GM12874 (cell line): ENCODE results near the gene EPC2.

Experiments used
- CTCF ChIP-seq: IDR thresholded peaks from 2 replicates; pipeline ENCODE4 v1.5.1; 2011; ENCODE audit warnings: low read depth, mild to moderate bottlenecking, control low read depth, low read length, moderate library complexity; ENCODE audit not compliant: insufficient read depth

EPC2 gene

GRCh38 chr2:148812306-148812705 is 167.8 kb downstream of the EPC2 start:
- no peak for TF ChIP-seq CTCF

DNA sequence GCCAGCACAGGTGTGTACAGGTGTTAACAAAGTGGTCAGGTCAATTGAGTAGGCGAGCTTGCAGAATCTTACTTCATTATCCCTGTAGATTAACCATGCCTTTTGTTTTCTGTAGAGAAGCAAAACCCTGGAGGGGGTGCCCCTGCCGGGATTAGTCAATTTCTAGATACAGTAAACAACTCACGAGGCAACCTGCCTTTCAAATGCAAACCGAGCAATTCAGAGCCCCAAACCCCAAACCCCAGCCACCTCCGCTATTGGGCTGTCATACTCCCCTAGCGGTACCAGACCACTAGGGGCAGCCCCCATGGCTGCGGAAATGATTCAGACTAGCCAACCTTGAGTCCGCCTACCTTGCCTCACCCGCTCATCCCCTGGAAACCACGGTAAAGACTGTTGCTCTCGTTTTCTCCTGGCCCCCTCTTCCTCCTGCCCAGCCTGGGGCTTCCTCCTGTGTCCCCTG is 169.1 kb downstream of the EPC2 start:
- peak; percentile 79 for TF ChIP-seq CTCF

GRCh38 chr2:148814143-148814859 is 169.8 kb downstream of the EPC2 start:
- no peak for TF ChIP-seq CTCF

DNA sequence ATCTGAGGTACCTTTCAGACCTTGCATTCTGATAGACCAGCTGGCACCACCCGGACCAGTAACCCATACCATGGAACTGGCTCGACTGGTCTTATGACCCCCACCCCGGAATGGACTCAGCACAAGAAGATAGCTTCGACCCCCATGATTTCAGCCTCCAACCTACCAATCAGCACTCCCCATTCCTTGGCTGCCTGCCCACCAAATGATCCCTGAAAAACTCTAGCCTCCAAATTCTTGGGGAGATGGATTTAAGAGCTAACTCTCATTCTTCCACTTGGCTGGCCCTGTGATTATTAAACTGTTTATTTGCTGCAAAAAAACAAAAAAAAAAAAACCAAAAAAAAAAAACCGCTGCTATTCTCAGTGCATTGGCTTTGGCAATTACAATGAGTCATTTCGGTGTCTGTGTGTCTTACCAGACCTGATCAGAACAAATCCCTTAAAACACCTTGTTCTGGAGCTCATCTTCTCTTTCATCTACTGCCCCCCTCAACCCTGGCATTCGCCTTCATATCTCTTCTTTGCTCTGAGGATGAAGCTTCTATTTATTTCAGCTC is 170.4 kb downstream of the EPC2 start:
- no peak for TF ChIP-seq CTCF

DNA sequence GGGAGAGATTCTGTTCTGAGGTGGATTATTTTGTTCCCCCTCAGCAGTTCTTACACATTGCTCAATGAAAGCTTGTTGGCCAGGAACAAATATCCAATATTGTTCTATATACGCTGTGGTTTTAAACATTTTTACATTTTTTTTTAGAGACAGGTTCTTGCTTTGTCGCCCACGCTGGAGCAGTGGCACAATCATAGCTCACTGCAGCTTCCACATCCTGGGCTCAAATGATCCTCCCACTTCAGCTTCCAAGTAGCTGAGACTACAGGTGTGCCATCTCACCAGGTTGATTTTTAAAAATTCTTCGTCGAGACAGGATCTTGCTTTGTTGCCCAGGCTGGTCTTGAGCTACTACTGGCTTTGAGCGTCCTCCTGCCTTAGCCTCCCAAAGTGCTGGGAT is 171.6 kb downstream of the EPC2 start:
- TF ChIP-seq CTCF, result no peak

DNA sequence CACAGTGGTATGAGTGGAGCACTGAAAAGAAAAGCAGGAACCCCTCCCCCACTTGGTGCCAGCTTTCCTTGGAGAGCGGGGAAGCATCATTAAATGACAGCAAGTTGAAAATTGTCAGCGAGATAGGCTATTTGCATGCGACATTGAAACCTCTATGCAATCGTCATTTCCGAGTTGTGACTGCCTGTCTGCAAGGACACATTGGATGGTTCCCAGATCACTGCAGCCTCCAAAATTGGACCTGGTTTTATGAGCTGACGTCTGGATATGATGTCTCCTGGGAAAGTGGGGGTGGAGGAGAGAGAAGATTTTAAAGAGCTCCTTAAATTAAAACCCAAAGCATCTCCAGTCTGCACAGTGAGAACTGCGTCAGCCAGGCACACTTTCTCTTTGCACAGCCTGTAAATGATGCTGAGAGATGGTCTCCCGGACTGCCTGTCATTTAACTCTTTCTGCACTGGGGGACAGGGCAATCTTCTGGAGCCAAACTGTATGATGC is 172.7 kb downstream of the EPC2 start:
- TF ChIP-seq CTCF, result no peak

DNA sequence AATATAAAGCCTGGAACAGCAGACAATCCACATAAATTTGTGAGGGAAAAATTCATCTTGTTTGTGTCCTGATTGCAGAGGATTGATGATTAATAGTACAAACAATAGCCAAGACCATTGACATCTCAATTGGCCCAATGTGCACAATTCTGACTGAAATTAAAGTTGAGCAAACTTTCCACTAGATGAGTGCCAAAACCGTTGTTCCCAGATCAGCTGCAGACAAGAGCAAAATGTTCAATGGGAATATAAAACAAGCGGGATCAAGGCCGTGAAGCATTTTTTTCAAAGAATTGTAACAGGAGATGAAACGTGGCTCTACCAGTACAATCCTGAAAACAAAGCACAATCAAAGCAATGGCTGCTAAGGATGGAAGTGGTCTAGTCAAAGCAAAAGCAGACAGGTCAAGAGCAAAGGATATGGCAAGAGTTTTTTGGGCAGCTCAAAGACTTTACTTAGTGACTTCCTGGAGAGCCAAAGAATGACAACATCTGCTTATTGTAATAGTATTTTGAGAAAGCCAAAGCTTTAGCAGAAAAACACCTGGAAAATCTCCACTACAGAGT is 174.6 kb downstream of the EPC2 start:
- no peak for TF ChIP-seq CTCF
